C4-2B (cell line): ENCODE data around the gene ARL5B.

Experiments
- H3K27ac ChIP-seq: fragments of 450-650 bp; 2 replicates; pipeline ENCODE4 v1.5.1; 2017
- ZFX ChIP-seq: fragments of 450-650 bp; IDR thresholded peaks from 2 replicates; pipeline ENCODE4 v1.6.1; 2017
- TF ChIP-seq, protein P1 (sequence below): fragments of 450-650 bp; conservative IDR thresholded peaks from 2 replicates; pipeline ENCODE4 v1.5.1; 2017; ENCODE audit warnings: mild to moderate bottlenecking

ARL5B gene

DNA sequence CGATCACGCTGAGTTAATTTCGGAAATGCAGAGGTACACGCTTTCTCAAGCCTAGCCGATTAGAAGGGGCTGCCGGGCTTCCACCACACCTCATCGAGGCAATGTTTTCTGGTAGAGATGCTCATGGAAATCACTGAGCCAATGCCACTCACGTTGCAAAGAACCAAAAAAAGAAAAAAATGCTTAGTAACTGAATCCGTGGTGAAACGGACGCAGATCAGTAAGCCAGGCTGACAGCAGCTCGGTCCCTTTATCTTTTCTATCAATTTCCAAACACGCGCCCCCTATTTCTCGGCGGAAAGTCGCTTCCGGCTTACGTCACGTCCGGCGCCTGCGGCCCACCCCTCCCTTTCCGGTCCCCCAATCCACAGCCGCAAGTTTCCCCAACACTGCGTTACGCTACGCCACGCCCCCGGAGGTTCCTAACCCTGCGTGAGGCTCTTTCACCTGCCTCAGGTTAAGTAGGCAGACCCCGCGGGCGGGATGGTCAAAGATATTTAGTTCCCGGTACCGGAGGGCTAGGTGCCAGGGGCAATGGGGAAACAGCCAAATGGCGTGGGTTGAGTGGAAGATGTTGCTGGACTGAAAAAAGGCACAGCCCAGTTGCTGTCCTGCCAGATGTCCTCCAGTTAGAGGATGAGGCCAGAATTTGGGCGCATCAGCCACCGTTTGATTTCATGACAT lies 7.8 kb upstream of the ARL5B start, which contains the start of gene NSUN6:
NSUN6 (minus strand) TSS at position 264 of the 684 bp plus-strand sequence. CDS start 384 bp downstream, outside the sequence.
- H3K27ac ChIP-seq = peak within 1 kb of the TSS; percentile 69
- TF ChIP-seq, protein P1, sequence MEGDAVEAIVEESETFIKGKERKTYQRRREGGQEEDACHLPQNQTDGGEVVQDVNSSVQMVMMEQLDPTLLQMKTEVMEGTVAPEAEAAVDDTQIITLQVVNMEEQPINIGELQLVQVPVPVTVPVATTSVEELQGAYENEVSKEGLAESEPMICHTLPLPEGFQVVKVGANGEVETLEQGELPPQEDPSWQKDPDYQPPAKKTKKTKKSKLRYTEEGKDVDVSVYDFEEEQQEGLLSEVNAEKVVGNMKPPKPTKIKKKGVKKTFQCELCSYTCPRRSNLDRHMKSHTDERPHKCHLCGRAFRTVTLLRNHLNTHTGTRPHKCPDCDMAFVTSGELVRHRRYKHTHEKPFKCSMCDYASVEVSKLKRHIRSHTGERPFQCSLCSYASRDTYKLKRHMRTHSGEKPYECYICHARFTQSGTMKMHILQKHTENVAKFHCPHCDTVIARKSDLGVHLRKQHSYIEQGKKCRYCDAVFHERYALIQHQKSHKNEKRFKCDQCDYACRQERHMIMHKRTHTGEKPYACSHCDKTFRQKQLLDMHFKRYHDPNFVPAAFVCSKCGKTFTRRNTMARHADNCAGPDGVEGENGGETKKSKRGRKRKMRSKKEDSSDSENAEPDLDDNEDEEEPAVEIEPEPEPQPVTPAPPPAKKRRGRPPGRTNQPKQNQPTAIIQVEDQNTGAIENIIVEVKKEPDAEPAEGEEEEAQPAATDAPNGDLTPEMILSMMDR = no peak
- TF ChIP-seq ZFX = no peak

- H3K27ac ChIP-seq = no peak overlapping the region
- TF ChIP-seq, protein P1 = no peak
- no peak for TF ChIP-seq ZFX
These were observed 6.1 kb upstream of the ARL5B start for GRCh38 chr10:18653112-18653511.

- TF ChIP-seq, protein P1 = no peak
- TF ChIP-seq ZFX = no peak
- no peak overlapping the region for H3K27ac ChIP-seq
These were observed 2.5 kb upstream of the ARL5B start for GRCh38 chr10:18656724-18657123.

- peak overlapping the region; percentile 89 for H3K27ac ChIP-seq
- TF ChIP-seq, protein P1 = no peak
These were observed 733 bp upstream of the ARL5B start for GRCh38 chr10:18658271-18659124.

DNA sequence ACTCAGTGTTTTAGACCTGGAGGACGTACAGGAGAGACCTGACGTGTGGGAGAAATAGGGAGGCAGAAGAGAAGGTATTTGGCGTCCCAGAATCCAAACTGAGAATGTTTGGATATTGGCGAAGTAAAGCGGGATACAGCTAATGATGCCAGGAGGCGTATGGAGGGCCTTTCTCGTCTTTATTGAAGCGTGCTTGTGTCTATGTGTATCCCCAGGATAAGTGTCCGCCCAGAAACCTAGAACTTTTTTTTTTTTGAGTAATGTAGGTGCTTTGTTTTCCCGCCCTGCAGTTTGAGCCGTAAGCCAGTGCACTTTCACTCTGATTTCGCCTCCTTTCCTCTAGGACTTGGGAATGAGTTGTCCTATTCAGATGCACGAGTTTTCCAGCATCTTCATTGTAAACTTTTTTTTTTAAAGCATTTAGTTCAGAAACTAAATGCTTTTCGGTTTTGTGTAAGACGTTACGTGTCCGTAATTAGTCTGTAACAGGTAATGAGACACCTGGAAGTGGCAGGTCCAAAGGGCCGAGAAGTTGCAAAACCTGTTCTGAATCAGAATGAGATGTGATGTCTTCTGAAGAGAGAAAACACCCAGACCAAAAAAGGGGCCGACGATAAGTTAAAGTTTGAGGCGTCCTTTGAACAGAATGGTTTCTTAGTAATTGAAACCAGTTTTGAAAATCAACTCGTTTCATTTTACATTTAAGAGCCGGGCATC lies 746 bp downstream of the ARL5B start:
- peak overlapping the region; percentile 89 for H3K27ac ChIP-seq
- TF ChIP-seq, protein P1 = no peak
- no peak for TF ChIP-seq ZFX

DNA sequence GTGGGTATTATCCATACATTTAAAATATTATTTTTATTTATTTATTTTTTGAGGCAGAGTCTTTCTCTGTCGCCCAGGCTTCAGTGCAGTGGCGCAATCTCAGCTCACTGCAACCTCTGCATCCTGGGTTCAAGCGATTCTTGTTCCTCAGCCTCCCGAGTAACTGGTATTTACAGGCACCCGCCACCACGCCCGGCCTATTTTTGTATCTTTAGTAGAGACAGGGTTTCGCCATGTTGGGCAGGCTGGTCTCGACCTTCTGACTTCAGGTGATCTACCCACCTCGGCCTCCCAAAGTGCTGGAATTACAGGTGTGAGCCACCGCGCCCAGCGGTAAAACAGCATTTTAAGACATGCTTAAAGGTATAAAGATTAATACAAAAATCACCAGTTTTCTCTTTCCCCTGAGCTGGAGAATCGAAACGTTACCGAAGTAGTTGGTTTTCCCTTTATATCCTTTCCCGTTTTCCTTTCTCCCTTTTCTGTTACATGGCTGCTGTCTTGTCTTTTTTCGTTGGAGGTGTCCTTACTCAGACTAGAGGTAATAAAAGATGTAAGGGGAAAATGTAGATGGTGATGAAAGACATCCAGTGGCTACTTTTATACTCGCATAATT lies 1.7 kb downstream of the ARL5B start:
- no peak overlapping the region for H3K27ac ChIP-seq
- TF ChIP-seq, protein P1 = no peak
- no peak for TF ChIP-seq ZFX
